C4-2B (cell line): ENCODE measurements around the gene TOR4A.

Experiments
- ZFX ChIP-seq: fragments of 450-650 bp; IDR thresholded peaks from 2 replicates; pipeline ENCODE4 v1.6.1; 2017
- TF ChIP-seq, protein P1 (sequence below): fragments of 450-650 bp; conservative IDR thresholded peaks from 2 replicates; pipeline ENCODE4 v1.5.1; 2017; ENCODE audit warnings: mild to moderate bottlenecking

DNA sequence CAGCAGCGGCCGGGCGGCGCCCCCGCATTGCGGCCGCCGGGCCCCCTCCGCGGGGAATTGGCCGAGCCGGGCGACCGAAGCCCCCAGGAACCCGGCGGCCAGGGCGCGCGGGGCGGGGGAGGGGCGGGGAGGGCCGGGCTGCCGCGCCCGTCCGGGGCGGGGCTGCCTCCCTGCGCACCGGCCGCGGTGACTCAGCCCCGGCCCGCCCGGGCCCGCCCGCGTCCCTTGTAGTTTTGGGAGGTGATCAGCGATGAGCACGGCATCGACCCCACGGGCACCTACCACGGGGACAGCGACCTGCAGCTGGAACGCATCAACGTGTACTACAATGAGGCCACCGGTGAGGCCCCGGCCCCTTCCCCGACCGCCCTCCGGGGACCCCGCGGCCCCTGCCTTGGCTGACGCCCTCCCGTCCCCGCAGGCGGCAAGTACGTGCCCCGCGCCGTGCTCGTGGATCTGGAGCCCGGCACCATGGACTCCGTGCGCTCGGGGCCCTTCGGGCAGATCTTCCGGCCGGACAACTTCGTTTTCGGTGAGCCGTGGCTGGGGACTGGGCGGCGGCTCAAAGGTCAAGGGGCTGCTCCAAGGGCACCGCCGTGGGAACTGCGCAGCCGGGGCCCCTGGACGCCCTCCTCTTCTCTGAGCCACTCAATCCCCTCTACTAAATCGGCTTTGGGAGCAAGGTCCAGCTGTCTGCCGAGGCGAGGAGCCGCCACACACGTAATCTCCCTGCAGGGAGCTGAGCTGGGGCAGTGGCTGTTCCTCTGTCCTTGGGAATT is 35.8 kb upstream of the TOR4A start:
- TF ChIP-seq, protein P1, sequence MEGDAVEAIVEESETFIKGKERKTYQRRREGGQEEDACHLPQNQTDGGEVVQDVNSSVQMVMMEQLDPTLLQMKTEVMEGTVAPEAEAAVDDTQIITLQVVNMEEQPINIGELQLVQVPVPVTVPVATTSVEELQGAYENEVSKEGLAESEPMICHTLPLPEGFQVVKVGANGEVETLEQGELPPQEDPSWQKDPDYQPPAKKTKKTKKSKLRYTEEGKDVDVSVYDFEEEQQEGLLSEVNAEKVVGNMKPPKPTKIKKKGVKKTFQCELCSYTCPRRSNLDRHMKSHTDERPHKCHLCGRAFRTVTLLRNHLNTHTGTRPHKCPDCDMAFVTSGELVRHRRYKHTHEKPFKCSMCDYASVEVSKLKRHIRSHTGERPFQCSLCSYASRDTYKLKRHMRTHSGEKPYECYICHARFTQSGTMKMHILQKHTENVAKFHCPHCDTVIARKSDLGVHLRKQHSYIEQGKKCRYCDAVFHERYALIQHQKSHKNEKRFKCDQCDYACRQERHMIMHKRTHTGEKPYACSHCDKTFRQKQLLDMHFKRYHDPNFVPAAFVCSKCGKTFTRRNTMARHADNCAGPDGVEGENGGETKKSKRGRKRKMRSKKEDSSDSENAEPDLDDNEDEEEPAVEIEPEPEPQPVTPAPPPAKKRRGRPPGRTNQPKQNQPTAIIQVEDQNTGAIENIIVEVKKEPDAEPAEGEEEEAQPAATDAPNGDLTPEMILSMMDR, result no peak
- TF ChIP-seq ZFX, result peak; percentile 54; the same call in 1 of the 2 replicates
